CD4-positive, alpha-beta T cell treated with Interleukin-4 for 1 hour (primary cell): ENCODE measurements around the gene ZSWIM6.

Experiments used
- DNase-seq, 2 donors: peaks; one replicate each; pipeline ENCODE4 v3.0.0-alpha.2; 2020 to 2022

The ZSWIM6 gene

DNA sequence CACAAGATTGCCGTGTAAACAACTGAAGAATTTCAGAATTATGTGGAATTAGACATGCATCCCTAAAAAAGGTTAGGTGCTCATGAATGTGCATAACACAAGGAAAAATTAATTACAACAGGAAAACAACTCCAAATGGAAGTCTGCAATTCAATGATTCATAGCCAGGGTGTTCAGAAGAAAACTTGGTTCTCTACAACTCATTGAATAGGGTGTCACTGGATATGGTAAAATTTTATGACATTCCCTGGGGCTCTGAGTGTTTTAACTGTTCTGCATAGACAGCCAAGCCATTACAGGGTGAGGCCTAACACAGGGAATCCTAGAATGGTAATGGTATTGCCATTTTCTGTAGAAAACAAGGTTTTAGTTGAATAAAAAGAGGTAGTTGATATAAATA is 24.4 kb upstream of the ZSWIM6 start:
- no peak for DNase-seq

DNA sequence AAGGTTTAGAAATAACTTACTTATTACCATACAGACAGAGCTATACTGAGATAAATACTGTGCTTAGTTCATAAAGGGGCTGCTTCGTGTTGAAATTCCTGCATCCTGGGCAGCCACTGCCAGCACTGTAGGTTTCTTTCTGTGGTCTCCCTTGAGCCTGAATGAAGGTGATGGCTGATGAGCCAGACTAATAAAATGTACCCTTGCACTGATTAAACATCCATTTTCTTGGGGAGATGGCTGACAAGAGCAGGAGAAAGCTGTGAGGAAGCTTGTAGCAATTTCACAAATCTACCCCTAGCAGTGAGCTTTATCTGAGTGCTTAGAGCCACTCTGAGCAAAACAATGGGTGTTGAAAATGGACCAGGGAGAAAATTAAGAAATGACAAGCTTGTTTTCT is 23.3 kb upstream of the ZSWIM6 start:
- no peak for DNase-seq

DNA sequence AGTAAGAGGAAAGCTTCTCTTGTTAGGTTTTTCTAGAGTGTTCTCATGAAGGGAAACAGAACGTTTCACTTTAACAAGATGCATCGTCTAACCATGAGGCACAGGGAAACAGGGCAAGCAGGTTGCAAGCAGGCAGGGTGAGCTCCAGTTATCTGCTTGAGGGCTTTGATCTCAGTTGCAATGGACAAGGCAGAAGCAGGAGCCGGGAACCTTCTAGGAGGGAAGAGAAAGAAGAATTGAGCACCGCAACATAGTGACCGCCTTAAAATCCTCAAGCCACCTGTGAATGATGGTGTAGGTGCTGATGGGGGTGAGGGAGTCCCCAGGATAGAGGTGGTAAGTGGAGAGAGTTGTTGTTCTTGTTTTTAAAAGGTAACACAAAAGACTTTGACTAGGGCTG is 22.9 kb upstream of the ZSWIM6 start:
- DNase-seq, result no peak

DNA sequence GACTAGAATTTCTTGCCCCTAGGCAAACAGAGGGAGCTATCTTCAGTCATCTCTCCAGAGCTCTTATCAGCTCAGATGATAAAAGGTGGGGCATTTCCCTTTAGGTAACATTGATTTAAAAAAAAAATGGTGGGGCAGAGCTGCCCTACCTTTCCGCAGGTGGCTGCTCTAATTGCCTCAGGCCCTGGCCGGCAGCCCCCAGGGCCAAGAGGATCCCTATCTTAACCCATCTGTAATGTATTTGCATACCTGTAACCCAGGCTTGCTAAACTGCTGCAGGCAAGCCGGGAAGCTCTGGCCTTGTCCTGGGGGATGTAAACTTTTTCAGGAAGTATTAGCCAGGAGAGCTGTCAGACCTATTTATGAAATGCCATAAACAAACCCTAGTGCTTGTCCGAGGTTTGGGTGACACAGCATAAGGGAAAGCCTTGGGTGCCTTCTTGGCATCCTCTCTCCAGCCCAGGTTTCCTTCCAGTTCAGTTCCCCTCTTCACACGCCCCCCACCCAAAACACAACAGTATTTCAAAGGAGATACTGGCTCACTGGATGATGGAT is 20.9 kb upstream of the ZSWIM6 start:
- DNase-seq, result no peak

DNA sequence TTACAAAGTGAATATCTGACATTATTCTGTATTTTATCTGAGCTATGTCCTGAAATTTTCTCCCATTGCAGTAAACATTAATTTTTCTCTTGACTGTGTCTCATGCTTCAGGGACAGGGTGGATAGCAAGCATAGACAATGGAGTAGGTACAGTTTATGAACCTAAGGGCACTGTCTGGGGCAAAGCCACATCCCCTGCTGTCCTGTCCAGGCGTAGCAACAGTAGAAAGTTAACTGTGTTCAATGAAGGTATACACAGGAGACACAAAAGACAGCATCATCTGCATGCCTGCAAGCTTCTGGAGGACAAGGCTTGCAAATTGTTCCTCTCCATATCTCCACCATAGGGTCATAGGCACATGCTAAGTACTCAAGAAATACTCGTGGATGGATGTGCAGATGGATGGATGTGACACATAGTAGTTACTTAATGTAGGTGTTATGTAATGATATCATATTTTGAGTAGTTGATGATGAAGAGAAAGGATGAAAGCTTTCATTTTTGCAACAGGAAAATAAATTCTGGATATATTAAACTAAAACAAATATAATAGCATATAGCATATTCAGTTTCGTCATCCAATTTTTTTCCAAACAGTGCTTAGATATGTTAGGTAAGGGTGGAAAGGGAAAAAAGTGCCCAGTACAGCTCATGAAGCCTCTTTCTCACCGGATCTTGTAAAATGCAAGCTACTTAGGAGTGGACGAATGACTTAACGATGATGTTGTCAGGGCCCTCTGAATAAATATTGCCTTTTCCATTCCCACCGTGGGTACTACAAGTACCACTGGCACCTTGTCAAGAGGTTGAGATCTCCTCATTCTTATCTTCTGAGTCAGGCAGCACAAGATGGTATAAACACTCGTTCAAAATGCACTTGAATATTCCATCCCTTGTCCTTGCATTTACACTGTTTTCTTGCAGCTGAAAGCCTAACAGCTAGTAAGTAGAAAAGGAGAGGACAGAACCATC is 19.9 kb upstream of the ZSWIM6 start:
- DNase-seq, result no peak

DNA sequence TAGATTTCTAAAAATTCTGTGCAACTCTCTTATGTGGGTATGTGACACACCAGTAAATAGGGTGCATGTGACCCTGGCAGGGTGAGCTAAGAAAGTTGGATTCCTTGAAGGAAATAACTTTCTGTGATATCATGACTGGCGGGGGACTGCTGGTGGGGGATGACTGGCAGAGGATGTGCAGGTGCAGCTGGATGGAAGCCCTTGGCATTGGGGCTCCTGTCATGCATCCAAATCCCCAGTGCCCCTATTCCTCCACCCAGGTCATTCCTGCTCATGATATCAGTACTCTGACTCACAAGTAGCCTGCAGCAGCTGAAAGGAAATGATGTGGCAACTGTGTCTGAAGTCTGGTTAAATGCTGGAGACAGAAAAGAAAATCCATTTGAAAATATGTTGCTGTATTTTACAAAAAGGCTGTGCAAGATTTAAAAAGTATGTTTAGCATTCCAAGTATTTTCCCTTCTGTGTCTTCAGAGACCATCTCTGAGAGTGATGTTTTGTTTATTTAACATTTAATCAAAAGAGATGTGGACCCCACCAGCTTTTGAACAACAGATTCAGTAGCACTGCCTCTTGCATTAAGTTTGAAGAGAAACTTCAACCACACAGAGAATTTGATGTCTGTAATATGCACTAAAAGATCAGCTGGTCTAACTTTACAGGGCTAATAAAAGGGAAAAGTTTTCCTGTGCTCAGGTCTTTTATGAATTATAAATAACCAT is 17.9 kb upstream of the ZSWIM6 start:
- DNase-seq, result no peak

DNA sequence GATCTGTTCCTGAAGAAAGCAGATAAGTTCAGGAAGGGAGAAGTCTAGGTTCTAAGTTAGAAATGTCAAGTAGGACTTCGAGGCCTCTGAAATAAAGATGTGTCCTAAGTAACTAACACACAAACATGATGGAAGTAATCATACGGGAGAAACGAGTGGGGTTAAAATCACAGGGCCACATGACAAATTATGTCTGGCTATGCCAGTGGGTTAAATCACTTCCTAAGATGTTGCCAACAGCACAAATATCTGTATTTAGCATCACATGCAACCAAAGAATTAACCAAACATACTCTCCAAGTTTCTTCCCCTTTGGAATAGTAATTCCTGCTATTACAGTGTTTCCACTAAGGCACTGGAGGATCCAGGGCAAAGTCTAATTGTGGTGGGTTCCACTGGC is 13.7 kb upstream of the ZSWIM6 start:
- no peak for DNase-seq

DNA sequence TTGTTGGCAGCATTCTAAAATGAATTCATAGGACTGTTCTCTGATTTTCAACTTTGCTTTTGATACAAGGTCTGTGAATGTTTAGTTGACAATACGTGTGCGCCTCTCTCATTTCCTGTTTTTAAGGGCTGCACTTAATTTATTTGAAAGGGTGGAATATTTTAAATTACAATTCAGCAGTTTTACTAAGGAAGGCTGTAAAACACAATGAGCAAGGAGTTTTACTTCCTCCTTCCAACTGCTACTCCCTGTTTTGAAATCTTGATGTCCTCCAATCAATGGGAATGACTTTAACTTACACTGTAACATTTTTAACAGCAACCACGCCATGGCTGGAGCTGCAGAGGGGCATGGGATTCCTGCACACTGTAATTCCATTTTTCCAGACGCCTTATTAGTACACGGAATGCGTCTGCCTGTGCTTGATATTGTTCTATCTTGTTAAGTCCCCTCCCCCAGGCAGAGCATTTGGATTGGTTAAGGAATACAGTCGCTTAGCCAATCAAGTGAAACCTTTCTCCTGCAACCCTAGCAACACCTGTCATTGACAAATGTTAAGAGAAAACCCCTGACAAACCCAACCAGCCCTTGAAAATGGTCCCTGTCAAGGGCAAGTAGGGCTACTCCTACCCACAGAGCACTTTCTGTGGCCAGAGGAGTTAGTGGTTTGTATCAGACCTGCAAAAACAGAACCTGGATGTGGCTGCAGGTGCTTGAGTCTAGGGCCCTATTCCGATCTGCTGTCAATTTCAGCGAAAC is 12.5 kb upstream of the ZSWIM6 start:
- DNase-seq, result peak; percentile 42 to 47

DNA sequence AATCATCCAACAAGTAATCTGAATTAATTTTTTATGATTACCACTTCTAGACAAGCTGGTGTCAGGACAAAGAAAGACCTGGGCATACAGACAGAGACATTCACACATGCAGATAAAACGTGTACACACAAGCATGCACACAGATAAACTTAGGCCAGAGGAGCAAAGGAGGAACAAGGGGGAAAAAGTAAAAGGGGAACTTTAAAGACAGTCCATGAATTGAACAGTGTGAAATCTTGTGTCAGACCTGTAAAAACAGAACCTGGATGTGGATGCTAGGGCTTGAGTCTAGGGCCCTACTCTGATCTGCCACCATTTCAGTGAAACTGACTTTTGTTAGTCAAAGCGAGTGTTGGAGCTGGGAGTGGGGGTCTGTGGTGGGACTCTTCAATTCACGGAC is 11.2 kb upstream of the ZSWIM6 start:
- no peak for DNase-seq

DNA sequence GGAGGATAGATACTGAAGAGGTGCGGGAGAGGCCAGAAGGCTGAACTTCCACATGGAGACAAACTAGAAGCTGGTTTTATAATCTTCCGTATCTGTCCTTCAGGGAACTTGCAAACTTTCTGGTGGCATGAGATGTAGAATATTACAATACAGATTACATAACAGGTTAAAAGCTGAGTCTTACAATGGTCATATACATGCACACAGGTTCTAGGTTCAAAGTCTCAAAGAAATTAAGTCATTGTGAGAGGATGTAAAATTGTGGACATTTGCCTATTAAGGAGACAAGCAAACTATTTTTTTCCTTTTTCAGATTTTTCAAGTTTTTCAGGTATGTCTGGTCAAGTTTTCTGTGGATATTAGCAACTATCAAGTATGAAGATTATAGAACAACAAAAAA is 10.4 kb upstream of the ZSWIM6 start:
- no peak for DNase-seq

DNA sequence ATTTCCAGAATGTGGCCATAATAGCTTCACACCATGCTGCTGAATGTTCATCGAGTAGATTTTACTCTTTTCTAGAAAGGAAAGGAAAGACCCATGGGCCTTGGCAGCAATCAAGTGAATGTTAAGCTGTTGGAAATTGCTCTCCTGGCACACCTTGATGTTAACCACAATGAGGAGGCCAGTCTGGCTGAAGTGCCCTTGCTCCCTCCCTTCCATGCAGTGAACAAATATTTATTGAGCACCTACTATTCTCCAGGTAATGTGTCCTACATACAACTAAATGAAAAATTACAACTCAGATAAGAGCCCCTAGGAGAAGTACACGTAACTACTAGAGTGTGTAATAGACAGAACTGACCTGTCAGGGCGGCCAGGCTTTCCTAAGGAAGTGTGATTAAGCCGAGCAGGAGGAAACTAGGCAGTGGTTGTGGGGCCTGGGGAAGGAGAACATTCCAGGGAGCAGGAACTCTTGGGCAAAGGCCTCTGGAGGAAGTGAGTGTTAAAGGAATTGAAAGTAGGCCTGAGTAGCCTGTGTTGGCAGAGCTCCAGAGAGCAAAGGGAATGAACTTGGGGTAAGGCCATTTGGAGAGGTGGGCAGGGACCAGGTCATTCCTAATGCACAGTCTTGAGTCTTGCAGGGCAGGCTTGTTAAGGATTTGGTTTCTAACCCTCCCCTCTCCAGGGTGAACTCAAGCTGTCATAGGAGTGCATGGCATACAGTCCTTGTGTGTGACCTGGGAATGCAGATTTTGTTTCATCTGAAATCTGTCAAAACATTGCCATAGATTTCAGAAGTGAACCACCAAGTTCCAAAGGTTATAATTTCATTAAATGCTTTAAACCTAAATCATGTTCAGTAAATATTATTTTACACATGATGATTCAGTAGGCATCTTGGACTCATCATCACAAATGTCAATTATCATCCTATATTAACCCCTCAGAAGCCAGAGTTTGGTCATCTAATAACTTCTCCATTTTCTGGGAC is 9.0 kb upstream of the ZSWIM6 start:
- DNase-seq, result no peak

DNA sequence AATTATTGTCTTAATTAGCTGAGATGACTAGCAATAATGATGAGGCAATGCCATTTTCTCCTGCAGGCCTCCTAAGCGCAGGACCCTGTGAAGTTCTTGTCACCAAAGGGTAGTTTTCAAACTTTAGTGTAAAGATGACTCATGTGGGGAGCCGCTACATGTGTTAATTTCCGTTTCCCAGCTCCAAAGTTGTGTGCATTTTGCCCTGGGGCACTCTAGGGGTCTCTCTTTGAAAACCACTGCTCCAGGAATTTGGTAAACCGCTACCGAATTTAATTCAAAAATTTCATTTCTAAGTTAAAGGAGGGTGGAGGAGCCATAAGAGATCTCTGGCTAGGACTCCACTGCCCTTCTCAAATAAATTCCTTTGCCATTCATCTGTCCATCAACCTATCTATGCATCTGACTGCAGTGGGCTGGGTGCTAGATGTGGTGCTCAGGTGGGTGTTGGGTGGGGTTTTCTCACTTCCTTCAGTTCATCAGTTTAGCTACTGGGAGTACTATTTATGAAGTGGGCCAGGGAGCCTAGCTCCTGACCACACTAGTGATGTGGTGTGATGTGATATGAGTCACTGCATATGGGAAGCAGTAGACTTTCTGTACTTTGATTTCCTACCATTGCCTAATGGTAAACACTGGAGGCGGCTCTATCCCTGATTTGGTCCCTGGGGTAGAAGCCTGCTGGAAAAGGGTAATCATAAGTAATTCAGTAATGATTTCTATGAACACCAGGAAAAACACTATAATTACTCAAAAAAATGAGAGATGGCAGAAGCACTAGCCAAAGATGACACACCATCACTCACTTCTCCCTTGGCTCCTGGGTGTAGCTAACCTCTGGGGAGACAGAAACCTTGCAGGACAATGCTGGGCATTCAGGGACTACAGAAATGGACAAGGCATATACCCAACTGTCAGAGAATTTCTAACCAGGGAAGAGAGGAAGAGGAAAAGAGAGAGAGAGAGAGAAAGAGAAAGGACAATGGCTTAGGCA is 4.0 kb upstream of the ZSWIM6 start:
- peak in 1 of 2 donors; percentile 26 for DNase-seq

DNA sequence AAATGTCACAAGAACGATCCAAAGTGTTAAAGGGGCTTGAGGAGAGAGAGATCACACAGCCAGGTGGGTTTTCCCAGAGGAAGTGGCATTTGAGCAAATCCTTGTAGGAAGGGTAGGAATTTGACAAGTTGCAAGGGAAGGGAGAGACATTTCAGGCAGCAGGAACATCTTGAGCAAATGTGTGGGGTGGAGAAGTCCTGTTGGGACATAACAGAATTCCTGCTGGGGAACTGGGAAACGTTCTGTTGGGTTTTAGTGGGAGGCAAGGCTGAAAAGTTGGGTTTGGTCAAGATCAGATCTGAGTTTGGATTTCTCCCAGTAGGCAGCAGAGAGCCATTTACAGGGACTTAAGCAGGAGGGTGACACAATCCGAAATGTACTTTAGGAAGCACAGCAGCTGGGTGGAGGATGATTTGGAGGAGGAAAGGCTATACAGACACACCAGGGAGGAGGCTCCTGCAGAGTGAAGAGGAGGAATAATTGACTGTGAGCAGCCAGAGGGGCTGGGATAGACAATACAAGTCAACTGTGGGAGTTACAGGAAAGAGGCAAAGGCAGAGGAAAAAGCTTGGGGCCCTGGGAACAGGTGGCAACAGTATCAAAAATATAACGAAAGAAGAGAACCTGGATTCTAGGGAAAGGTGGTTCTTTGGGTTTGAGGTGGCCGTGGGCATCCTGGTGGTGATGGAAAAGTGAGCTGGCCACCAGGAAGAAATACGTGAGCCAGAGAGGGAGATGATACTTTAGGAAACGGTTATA is 3.1 kb upstream of the ZSWIM6 start:
- DNase-seq, result no peak

DNA sequence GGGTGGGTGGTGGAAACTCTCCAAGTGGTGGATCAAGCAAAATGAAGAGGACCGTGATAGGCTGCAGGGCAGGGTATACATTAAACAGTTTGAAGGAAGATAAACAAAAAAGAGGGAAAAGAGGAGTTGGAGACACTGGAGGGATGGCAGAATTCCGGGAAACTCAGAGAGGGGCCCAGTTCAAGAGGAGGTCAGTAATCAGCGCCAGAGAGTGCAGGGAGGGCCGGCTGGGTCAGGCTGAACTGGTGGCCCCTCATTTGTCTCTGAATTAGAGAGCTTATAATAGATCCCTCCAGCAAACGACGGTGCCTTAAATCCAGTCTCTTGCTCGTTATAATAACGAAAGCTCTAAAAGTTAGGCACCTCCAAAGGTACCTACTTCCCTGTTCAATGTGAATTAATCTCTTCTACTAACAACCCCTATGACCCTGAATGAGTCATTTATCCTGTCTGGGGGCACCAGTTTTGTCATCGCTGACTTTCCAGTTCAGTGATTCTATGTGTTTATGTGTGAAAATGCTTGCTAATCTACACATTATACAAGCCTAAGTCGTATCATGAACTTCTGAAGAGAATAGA is 2.4 kb upstream of the ZSWIM6 start:
- peak in 1 of 2 donors; percentile 36 for DNase-seq

DNA sequence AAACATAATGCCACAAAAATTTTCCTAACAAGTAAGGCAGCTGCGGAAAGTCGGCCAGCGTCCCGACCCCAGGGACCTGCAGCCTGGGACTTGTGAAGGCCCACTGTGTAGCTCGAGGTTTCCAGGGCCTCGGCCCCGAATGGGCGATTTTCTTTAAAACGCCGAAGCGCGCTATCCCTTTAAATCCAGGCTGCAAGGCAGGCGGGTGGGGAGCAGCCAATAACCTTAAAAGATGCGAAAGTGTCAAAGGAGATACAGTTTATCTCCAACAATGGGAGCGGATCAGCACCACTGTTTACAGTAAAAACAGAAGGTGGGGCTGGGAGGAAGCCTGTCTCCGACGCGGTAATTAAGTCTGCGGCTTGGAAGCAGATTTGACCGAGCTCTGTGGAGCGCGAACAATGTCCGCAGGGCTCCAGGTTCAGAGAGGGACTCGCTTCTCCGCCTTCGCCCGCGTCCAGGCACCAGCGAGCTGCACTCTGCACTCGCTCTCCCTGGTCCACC is 1.7 kb upstream of the ZSWIM6 start:
- DNase-seq, result no peak

DNA sequence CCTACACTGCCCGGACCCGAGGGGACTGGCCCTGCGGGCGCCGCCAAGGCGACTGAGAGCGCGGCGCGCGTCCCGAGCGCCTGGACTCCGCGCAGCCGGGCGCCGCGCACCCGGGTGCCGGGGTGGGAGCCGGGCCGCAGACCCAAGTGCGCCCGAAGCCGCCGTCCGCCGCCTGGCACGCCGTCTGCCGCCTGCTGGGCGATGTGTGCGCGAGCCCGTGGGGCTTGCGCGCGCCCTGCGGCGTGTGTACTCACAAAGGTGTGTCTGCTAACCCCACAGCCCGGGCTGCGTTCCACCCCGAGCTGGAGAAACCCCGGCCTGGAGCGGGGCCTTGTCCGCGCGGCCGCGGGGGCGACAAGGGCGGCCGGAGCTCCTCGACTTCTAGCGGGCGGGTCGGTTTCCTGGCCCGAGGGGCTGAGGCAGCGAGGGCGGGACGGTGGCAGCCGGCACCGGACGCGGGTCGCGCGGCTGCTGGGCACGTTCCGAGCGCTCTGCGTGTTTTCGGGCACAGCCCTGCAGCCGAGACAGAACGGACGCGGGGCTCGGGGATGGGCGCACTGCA is 1.1 kb upstream of the ZSWIM6 start:
- peak; percentile 78 to 79 for DNase-seq

DNA sequence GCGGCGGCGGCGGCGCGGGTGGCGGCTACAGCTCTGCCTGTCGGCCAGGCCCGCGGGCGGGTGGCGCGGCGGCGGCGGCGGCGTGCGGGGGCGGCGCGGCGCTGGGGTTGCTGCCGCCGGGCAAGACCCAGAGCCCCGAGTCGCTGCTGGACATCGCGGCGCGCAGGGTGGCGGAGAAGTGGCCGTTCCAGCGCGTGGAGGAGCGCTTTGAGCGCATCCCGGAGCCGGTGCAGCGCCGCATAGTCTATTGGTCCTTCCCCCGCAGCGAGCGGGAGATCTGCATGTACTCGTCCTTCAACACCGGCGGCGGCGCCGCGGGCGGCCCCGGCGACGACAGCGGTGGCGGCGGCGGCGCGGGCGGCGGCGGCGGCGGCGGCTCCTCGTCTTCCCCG is 296 bp downstream of the ZSWIM6 start:
- peak; percentile 26 to 42 for DNase-seq

DNA sequence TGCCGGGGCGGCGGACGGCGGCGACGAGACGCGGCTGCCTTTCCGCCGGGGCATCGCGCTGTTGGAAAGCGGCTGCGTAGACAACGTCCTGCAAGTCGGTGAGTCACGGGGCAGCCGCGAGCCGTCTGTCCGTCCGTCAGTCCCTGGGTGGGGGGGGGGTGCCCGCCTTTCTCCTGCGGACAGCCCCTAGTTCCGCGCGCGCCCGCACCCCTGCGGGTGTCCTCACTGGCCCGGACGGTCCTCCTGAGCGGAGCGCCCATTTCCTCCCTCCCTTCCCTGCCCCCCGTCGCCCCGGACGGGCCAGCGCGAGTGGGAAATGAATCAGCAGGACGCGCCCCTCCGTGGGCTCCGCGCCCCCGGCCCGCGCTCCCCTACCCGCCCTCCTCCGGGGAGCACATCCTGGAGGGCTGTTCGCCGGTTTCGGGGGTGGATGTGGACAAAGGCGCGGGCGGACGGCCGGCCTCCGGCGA is 828 bp downstream of the ZSWIM6 start:
- peak; percentile 31 to 43 for DNase-seq
